HG02938 (cell line): ENCODE measurements around the gene ARHGAP20.
A peak's percentile ranks its signal among the peaks of the same experiment; 100 is the strongest.

ENCODE experiments used
- ATAC-seq: cut with Tn5 transposase; IDR thresholded peaks from one replicate; pipeline ENCODE4 v1.9.1; 2021; ENCODE audit warnings: mild to moderate bottlenecking, moderate library complexity; ENCODE audit not compliant: unreplicated experiment

Gene ARHGAP20

GRCh38 chr11:110711776-110712658, at the start of gene ARHGAP20:
TSS of gene ARHGAP20 (minus strand) at chr11:110712437. CDS start at chr11:110712231, 206 bp downstream.
- peak; percentile 66 for ATAC-seq

DNA sequence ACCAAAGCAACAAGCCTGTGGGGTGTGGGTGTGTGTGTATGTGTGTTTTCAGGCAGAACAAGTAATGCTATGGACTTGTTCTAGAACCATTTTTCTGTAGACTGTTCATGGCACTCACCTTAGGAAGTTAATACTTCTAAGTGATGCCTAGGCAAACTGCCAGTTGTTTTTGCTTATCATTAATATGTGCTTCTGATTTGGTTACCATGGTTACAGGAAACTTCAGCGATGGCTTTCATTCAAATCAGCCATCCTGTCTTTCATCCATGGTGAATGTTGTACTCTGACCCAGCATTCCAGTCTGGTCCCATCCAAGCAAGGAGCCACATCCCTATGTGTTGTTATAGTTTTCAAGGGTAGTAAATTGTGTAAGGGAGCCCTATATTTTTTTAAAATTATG, 49.8 kb upstream of the ARHGAP20 start:
- ATAC-seq, result no peak

DNA sequence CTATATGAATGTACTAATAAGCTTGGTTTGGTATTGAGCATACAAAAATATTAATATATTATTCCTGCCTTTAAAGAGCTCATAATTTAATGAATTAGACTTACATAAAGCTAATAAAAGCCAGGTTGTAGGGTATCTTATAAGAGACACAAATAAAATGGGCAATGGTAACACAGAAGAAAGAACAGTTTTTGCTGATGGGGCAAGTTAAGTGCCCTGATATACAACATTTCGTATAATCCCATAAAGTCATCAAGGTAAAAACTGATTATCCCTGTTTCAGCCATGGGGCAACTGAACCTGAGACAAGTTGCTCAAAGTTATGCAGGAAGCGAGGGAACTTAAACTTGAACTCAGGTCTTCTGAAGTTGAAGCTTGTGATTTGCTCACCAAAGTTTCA, 48.9 kb upstream of the ARHGAP20 start:
- ATAC-seq, result no peak

DNA sequence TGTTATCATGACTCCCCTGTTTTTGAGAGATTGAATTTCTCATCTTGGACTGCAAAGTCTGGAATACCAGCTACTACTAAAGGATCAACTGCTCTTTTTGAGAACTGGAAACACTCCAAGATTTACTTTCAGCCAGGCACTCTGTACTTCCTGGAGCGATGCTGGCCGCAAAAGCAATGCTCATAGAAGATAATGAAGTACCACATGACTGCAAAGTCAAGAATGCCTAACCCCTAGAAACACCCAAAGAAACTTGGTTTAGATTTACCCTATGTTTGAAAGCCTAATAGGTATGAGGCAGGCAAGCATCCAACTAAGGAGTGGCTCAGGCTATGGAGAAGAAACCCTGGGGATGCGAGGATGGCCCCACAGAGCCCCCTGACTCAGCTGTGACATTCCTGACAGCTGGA, 47.7 kb upstream of the ARHGAP20 start:
- no peak for ATAC-seq

- ATAC-seq, result no peak
These were observed 45.9 kb upstream of the ARHGAP20 start for GRCh38 chr11:110757962-110758755.

GRCh38 chr11:110757066-110757465, 44.8 kb upstream of the ARHGAP20 start:
- ATAC-seq, result no peak

DNA sequence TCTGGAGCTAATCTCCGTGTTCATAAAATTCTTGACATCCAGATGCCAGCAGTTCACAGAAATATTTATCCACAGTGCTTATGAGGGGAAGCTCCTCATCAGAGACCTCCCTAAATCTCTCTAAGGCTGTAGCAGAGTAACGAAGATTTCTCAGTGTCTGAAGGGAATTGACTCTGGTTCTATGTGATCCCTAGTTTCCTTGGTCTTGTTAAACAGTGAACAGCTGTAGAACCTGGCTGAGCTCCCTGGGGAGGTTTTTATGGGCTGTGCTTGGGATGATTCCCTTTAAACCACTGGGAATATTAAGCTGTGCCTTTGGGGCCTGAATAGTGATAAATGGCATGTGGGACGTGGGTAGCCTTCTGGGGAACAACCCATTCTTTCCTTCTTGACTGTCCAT, 43.7 kb upstream of the ARHGAP20 start:
- no peak for ATAC-seq

DNA sequence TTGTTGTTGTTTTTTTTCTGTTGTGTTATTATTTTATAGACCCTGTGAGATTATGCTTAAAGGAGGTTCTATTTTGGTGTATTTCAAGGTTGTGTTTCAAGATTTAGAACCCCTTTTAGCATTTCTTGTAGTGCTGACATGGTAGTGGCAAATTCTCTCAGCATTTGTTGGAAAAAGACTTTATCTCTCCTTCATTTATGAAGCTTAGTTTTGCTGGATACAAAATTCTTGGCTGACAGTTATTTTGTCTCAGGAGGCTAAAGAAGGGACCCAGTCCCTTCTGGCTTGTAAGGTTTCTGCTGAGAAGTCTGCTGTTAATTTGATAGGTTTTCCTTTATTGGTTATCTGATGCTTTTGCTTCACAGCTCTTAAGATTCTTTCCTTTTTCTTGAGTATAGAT, 40.7 kb upstream of the ARHGAP20 start:
- no peak for ATAC-seq

GRCh38 chr11:110750100-110750499, 37.9 kb upstream of the ARHGAP20 start:
- ATAC-seq, result no peak

- ATAC-seq, result no peak
These were observed 35.3 kb upstream of the ARHGAP20 start for GRCh38 chr11:110747531-110747930.

GRCh38 chr11:110738641-110739040, 26.4 kb upstream of the ARHGAP20 start:
- ATAC-seq, result no peak

GRCh38 chr11:110737593-110737992, 25.4 kb upstream of the ARHGAP20 start:
- ATAC-seq, result no peak

DNA sequence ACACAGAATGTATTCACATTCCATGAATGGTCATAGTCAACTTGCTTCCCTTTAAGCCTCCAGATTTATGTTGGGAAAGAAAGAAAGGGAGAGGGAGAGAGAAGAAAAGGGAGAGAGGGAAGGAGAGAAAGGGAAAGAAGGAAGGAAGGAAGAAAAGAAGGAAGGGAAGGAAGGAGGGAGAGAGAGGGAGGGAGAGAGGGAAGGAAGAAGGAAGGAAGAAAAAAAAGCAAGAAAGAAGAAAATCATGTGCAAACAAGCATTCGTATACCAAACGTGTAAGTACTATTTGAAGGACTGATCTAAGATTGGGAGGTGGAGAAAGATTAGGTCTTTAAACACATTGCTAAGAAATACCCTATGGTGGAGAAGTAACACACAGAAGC, 23.9 kb upstream of the ARHGAP20 start:
- ATAC-seq, result no peak

DNA sequence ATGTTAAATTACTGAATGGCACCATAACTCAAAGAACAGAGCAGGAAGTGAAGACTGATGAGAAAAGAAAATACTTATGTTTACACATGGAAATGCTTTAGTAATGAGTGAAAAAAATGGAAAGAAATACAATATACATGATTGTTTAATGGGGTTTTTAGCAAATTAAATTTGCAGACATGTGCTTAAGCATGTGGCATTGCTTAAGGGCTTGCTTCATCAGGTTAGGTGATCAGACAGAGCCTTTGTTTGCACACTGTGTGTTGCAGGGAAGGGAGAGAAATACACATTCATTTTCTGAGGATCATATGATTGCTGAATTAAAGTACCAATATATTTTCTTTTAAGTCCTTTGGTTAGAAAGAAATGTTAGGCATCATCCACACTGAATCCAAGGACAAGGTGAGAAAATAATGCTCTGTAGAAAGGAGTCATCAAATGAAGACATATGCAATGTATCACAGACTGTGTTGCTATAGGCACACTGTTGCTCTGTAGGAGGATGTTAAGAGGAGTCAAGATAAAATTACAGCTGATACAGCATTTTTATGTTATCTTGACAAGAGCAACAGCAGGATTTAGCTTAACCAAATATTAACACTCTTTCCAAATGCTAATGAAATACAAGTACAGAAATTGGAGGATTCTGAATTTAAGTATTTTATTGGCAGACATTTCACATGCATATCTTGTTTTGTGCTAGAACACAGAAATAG, 23.4 kb upstream of the ARHGAP20 start:
- no peak for ATAC-seq

GRCh38 chr11:110734790-110735189, 22.6 kb upstream of the ARHGAP20 start:
- no peak for ATAC-seq

DNA sequence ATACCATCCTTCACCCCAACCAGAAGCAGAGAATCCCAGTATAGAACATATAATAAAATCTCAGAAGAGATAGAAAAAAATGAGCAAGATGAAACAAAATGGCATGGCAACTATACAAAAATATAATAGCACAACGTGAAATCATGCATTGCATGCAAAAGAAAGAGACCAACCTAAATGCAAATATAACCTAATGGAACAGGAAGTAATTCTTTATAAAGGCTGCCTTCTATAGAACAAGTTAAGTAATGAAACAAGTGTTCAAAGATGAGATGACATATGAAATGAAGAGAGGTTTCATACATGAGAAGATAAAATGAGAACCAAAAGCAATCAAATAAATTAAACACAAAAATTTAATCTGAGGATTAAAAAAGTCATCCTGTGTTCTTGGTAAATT, 18.5 kb upstream of the ARHGAP20 start:
- ATAC-seq, result no peak

GRCh38 chr11:110728883-110729282, 16.6 kb upstream of the ARHGAP20 start:
- ATAC-seq, result no peak

DNA sequence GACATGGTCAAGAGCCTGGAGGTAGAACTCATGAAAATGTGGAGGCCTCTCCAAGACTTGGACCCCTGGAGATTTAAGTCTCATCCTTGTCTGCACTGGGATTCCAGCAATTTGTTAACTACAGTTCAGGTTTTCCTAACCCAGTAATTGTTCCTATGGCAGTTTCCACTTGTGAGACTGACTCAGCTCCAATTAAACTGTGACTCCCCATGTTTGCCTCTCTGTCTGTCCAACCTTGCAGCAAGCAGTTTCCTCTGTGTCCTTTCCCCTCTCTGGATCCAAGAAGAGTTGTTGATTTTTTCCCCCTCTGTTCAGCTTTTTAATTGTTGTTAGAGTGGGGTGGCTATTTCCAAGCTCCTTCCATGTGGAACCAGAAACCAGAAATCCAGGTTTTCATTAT, 16.2 kb upstream of the ARHGAP20 start:
- ATAC-seq, result no peak

DNA sequence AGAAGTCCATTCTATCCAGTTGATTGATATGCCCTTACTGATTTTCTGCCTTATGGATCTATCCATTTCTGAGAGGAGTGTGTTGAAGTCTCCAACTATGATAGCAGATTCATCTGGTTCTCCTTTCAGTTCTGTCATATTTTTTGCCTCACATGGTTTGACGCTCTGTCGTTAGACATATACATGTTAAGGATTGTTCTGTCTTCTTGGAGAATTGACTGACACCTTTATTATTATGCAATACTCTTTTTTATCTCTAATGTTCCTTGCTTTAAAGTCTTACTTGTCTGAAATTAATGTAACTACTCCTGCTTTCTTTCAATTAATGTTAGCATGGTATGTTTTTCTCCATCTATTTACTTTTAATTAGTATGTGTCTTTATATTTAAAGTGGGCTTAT, 12.1 kb upstream of the ARHGAP20 start:
- no peak for ATAC-seq

DNA sequence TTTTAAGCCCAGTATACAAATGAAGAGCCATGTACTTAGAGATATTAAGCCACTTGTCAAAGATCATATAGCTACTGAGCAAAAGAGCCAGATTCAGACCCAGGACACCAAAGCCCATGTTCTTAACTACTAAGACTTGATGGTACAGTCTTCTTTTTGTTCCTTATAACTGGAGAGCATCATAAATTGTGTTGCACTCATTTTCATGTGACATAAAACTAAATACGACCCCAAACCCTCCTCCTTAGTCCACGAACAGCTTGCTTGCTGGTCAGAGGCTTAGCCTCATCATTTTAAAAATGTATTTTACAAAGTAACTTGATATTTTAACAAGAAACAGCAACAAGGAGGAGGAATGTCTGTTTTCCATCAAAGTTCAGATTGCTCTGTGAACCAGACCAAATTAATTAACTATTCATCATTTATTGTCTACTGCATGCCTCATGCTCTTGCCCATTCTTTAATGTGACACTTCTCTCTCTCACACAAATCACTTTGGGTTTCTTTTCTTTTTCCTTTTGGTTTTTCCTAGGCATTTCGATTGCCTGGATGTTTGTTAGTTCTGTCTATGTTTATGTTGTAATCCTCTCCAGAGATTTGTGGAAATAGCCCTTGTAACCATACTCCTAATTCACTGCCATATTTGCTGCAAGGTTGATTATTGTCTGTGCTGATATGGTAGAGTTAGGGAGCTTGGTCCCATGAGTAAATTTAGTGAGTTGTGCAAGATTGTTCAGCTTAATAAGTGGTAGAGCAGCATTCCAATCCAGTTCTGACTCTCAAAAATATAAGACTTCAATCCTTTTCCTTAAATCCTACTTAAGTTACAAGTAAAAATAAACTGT, 8.4 kb upstream of the ARHGAP20 start:
- ATAC-seq, result no peak

GRCh38 chr11:110716361-110716760, 4.1 kb upstream of the ARHGAP20 start:
- no peak for ATAC-seq
